Measurements from ENCODE around the gene ENOX1.

Gene ENOX1

GRCh38 chr13:43269037-43269481, 517.7 kb downstream of the ENOX1 start:
- DNase-seq: no peak

- DNase-seq: no peak
These were observed 518.1 kb downstream of the ENOX1 start for GRCh38 chr13:43268632-43269031.

GRCh38 chr13:43267916-43268315, 518.9 kb downstream of the ENOX1 start:
- DNase-seq: no peak

GRCh38 chr13:43266936-43267615, 519.7 kb downstream of the ENOX1 start:
- DNase-seq: no peak

GRCh38 chr13:43265028-43265427, 521.7 kb downstream of the ENOX1 start:
- no peak for DNase-seq

- no peak for DNase-seq
These were observed 522.3 kb downstream of the ENOX1 start for GRCh38 chr13:43264458-43264857.

GRCh38 chr13:43263047-43263446, 523.7 kb downstream of the ENOX1 start:
- no peak for DNase-seq

- DNase-seq: no peak
These were observed 525.8 kb downstream of the ENOX1 start for GRCh38 chr13:43260999-43261398.

GRCh38 chr13:43258771-43259170, 528.0 kb downstream of the ENOX1 start:
- no peak for DNase-seq

- no peak for DNase-seq
These were observed 529.0 kb downstream of the ENOX1 start for GRCh38 chr13:43257765-43258164.

- DNase-seq: no peak
These were observed 534.8 kb downstream of the ENOX1 start for GRCh38 chr13:43251961-43252360.

GRCh38 chr13:43246382-43246781, 540.4 kb downstream of the ENOX1 start:
- DNase-seq: no peak

GRCh38 chr13:43245374-43245964, 541.3 kb downstream of the ENOX1 start:
- no peak for DNase-seq

- DNase-seq: peak; percentile 2
These were observed 542.3 kb downstream of the ENOX1 start for GRCh38 chr13:43244481-43244880.

- DNase-seq: peak; percentile 55
These were observed 543.1 kb downstream of the ENOX1 start for GRCh38 chr13:43243711-43244110.

- no peak for DNase-seq
These were observed 544.7 kb downstream of the ENOX1 start for GRCh38 chr13:43242040-43242439.

- no peak for DNase-seq
These were observed 546.5 kb downstream of the ENOX1 start for GRCh38 chr13:43240278-43240677.

GRCh38 chr13:43239275-43239840, 547.4 kb downstream of the ENOX1 start:
- no peak for DNase-seq

- no peak for DNase-seq
These were observed 548.3 kb downstream of the ENOX1 start for GRCh38 chr13:43238341-43239083.

- DNase-seq: no peak
These were observed 549.2 kb downstream of the ENOX1 start for GRCh38 chr13:43237616-43238015.

- no peak for DNase-seq
These were observed 551.7 kb downstream of the ENOX1 start for GRCh38 chr13:43235028-43235427.

GRCh38 chr13:43232873-43233265, 553.9 kb downstream of the ENOX1 start:
- DNase-seq: no peak

GRCh38 chr13:43232144-43232872, 554.5 kb downstream of the ENOX1 start:
- DNase-seq: no peak

All from hematopoietic multipotent progenitor cell treated with erythropoietin and hydrocortisone succinate and interleukin-3 and kit ligand, for 8 days (in vitro differentiated cells).